Measurements from ENCODE around the gene SUMO1. TPM values are rescaled to one million over a fixed set of nuclear protein-coding genes. Genes with fewer than 3 reads are reported as not detected.

SUMO1 gene
- polyA plus RNA-seq, 2 of the 4 experiments (the other 2 are of a cell fraction), result 206 to 316 TPM

DNA sequence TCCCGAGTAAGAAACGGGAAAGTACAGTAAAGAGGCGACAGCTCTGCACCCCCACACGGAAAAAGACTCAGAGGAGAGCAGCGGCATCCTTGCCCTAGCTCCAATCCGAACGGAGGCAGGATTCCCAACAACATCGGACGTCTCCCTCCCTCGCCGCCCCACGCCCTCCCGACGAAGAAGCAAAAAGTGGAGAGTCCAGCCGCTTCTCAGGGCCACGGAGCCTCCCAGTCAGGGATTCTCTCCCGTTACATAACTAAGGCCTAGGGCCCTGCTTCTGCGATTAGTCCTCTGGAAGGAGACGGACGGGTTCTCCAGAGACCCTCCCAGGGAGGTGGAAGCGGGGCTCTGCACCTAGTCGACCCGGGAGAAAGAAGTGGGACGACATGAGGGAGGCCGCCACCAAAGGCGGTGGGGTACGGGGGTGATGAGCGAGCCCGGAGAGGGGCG, 587 bp downstream of the SUMO1 start:
- DNase-seq (ENCODE audit: low read depth in 1 of 2, low spot score in 1 of 2) (peak; percentile 36 to 40), FAIRE-seq (no peak), ATAC-seq (peak; percentile 75 to 80)
- TF ChIP-seq, protein P1, sequence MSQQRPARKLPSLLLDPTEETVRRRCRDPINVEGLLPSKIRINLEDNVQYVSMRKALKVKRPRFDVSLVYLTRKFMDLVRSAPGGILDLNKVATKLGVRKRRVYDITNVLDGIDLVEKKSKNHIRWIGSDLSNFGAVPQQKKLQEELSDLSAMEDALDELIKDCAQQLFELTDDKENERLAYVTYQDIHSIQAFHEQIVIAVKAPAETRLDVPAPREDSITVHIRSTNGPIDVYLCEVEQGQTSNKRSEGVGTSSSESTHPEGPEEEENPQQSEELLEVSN (IDR thresholded peaks at IDR 0.05; ENCODE audit: borderline replicate concordance, low read depth), result no peak
- no peak for TF ChIP-seq NPAS2 (CRISPR knock-in tag; IDR thresholded peaks at IDR 0.05; ENCODE audit: borderline replicate concordance)
- TF ChIP-seq, protein P2, sequence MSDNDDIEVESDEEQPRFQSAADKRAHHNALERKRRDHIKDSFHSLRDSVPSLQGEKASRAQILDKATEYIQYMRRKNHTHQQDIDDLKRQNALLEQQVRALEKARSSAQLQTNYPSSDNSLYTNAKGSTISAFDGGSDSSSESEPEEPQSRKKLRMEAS (IDR thresholded peaks at IDR 0.05), result no peak
- no peak for TF ChIP-seq RFX5 (IDR thresholded peaks at IDR 0.05)
- TF ChIP-seq EHMT2 (IDR thresholded peaks at IDR 0.05; ENCODE audit: low read depth), result no peak
- no peak for TF ChIP-seq EP300 (IDR thresholded peaks at IDR 0.05)
- TF ChIP-seq, protein P3, sequence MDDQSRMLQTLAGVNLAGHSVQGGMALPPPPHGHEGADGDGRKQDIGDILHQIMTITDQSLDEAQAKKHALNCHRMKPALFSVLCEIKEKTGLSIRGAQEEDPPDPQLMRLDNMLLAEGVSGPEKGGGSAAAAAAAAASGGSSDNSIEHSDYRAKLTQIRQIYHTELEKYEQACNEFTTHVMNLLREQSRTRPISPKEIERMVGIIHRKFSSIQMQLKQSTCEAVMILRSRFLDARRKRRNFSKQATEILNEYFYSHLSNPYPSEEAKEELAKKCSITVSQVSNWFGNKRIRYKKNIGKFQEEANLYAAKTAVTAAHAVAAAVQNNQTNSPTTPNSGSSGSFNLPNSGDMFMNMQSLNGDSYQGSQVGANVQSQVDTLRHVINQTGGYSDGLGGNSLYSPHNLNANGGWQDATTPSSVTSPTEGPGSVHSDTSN (IDR thresholded peaks at IDR 0.05), result no peak
- no peak for TF ChIP-seq MYC (IDR thresholded peaks at IDR 0.05; ENCODE audit: borderline replicate concordance, low read length)
- TF ChIP-seq ZSCAN20 (CRISPR knock-in tag; IDR thresholded peaks at IDR 0.05), result no peak
- TF ChIP-seq, protein P4, sequence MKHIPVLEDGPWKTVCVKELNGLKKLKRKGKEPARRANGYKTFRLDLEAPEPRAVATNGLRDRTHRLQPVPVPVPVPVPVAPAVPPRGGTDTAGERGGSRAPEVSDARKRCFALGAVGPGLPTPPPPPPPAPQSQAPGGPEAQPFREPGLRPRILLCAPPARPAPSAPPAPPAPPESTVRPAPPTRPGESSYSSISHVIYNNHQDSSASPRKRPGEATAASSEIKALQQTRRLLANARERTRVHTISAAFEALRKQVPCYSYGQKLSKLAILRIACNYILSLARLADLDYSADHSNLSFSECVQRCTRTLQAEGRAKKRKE (CRISPR knock-in tag; IDR thresholded peaks at IDR 0.05; ENCODE audit: low read depth), result no peak
- TF ChIP-seq, protein P5, sequence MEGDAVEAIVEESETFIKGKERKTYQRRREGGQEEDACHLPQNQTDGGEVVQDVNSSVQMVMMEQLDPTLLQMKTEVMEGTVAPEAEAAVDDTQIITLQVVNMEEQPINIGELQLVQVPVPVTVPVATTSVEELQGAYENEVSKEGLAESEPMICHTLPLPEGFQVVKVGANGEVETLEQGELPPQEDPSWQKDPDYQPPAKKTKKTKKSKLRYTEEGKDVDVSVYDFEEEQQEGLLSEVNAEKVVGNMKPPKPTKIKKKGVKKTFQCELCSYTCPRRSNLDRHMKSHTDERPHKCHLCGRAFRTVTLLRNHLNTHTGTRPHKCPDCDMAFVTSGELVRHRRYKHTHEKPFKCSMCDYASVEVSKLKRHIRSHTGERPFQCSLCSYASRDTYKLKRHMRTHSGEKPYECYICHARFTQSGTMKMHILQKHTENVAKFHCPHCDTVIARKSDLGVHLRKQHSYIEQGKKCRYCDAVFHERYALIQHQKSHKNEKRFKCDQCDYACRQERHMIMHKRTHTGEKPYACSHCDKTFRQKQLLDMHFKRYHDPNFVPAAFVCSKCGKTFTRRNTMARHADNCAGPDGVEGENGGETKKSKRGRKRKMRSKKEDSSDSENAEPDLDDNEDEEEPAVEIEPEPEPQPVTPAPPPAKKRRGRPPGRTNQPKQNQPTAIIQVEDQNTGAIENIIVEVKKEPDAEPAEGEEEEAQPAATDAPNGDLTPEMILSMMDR (IDR thresholded peaks at IDR 0.05), result no peak
- TF ChIP-seq MAFK (IDR thresholded peaks at IDR 0.05; ENCODE audit: partially characterized antibody), result no peak
- TF ChIP-seq CBX8 (IDR thresholded peaks at IDR 0.05), result no peak
- no peak for TF ChIP-seq TFCP2L1 (CRISPR knock-in tag; IDR thresholded peaks at IDR 0.05)
- TF ChIP-seq HDAC2 (IDR thresholded peaks at IDR 0.05), result no peak
- TF ChIP-seq HOXB13 (CRISPR knock-in tag; IDR thresholded peaks at IDR 0.05; ENCODE audit: low read depth), result no peak
- TF ChIP-seq, protein P6, sequence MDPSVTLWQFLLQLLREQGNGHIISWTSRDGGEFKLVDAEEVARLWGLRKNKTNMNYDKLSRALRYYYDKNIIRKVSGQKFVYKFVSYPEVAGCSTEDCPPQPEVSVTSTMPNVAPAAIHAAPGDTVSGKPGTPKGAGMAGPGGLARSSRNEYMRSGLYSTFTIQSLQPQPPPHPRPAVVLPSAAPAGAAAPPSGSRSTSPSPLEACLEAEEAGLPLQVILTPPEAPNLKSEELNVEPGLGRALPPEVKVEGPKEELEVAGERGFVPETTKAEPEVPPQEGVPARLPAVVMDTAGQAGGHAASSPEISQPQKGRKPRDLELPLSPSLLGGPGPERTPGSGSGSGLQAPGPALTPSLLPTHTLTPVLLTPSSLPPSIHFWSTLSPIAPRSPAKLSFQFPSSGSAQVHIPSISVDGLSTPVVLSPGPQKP (IDR thresholded peaks at IDR 0.05; ENCODE audit: low read depth, low read length), result no peak
- TF ChIP-seq RNF2 (IDR thresholded peaks at IDR 0.05; ENCODE audit: borderline replicate concordance, low read depth), result no peak
- TF ChIP-seq MAZ (IDR thresholded peaks at IDR 0.05; ENCODE audit: borderline replicate concordance, low read depth, low read length), result no peak
- TF ChIP-seq, protein P7, sequence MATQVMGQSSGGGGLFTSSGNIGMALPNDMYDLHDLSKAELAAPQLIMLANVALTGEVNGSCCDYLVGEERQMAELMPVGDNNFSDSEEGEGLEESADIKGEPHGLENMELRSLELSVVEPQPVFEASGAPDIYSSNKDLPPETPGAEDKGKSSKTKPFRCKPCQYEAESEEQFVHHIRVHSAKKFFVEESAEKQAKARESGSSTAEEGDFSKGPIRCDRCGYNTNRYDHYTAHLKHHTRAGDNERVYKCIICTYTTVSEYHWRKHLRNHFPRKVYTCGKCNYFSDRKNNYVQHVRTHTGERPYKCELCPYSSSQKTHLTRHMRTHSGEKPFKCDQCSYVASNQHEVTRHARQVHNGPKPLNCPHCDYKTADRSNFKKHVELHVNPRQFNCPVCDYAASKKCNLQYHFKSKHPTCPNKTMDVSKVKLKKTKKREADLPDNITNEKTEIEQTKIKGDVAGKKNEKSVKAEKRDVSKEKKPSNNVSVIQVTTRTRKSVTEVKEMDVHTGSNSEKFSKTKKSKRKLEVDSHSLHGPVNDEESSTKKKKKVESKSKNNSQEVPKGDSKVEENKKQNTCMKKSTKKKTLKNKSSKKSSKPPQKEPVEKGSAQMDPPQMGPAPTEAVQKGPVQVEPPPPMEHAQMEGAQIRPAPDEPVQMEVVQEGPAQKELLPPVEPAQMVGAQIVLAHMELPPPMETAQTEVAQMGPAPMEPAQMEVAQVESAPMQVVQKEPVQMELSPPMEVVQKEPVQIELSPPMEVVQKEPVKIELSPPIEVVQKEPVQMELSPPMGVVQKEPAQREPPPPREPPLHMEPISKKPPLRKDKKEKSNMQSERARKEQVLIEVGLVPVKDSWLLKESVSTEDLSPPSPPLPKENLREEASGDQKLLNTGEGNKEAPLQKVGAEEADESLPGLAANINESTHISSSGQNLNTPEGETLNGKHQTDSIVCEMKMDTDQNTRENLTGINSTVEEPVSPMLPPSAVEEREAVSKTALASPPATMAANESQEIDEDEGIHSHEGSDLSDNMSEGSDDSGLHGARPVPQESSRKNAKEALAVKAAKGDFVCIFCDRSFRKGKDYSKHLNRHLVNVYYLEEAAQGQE (IDR thresholded peaks at IDR 0.05), result no peak
- peak overlapping the region; percentile 84 for H3K4me2 ChIP-seq
- H3K9me3 ChIP-seq, result no peaks in the 10 kb centered on the region
- under 1% methylated on average over 28 of the region's 30 CpGs for WGBS (ENCODE audit: missing lambda C conversion rate)
- peak overlapping the region; percentile 77 to 92 for H3K27ac ChIP-seq
- ChIA-PET POLR2A (no interaction called here), CTCF (interaction anchor here (1.2 to 1.6 kb wide), 3 partner anchors 11 to 41 kb away, joined by 3 to 7 read pairs (median 6); no protein-coding TSS in a partner anchor)
- peaks cover 13% of the 10 kb centered on the region for H3K4me1 ChIP-seq
- peak overlapping the region; percentile 80 for H3K4me3 ChIP-seq

All from A549 (cell line).